Caco-2 (cell line): Measurements from ENCODE around the gene TEPSIN. TPM values are rescaled to one million over a fixed set of nuclear protein-coding genes. Genes with fewer than 3 reads are reported as not detected.

Experiments used
- BruUV-seq: library from RNA; stranded (reverse); fragments of 400-500 nt; replicated peaks from 2 replicates; lab custom pipeline; 2021; lab: Mats Ljungman, UMichigan
- CTCF ChIA-PET: fragments of 300-600 bp; sonication (Branson Sonifier 250); formaldehyde crosslinking; loops from one replicate; lab custom pipeline; 2022; ENCODE audit warnings: antibody characterized with exemption; lab: Charles Lee
- POLR2A ChIA-PET: fragments of 300-600 bp; sonication (Branson Sonifier 250); formaldehyde crosslinking; loops from one replicate; lab custom pipeline; 2022; ENCODE audit warnings: antibody characterized with exemption; lab: Charles Lee
- DNase-seq, 2 experiments: peaks; one replicate each; pipeline versions ENCODE4 v3.0.0 to v3.0.0-alpha.2; 2020 to 2022
- H3K27me3 ChIP-seq: replicated peaks from 2 replicates; pipeline ENCODE4 v1.6.0; 2011; ENCODE audit warnings: low read length; ENCODE audit not compliant: control insufficient read depth, insufficient read depth
- H3K36me3 ChIP-seq: 2 replicates; pipeline ENCODE4 v1.5.1; 2011; ENCODE audit warnings: low read length; ENCODE audit not compliant: control insufficient read depth, insufficient read depth
- H3K4me1 ChIP-seq: fragments of 250-450 bp; sonication (Bioruptor Pico); 2 replicates; pipeline ENCODE4 v1.5.1; 2020; ENCODE audit warnings: mild to moderate bottlenecking
- H3K4me3 ChIP-seq: 2 replicates; pipeline ENCODE4 v1.5.1; 2011; ENCODE audit warnings: low read depth, mild to moderate bottlenecking, control low read depth, low read length
- H3K9me3 ChIP-seq: fragments of 250-450 bp; sonication (Bioruptor Pico); 2 replicates; pipeline ENCODE4 v1.5.1; 2020; ENCODE audit warnings: mild to moderate bottlenecking, moderate library complexity
- H3K27ac Mint-ChIP-seq: one replicate; pipeline ENCODE4 v1.8.0; 2022; ENCODE audit warnings: mixed read lengths; ENCODE audit not compliant: unreplicated experiment
- H3K27me3 Mint-ChIP-seq: one replicate; pipeline ENCODE4 v1.8.0; 2022; ENCODE audit warnings: mixed read lengths; ENCODE audit not compliant: insufficient read depth, unreplicated experiment
- H3K36me3 Mint-ChIP-seq: one replicate; pipeline ENCODE4 v1.8.0; 2022; ENCODE audit warnings: mild to moderate bottlenecking, mixed read lengths; ENCODE audit not compliant: insufficient read depth, unreplicated experiment
- H3K4me1 Mint-ChIP-seq: one replicate; pipeline ENCODE4 v1.8.0; 2022; ENCODE audit warnings: low read depth, mixed read lengths; ENCODE audit not compliant: unreplicated experiment
- H3K4me3 Mint-ChIP-seq: one replicate; pipeline ENCODE4 v1.8.0; 2022; ENCODE audit warnings: mild to moderate bottlenecking, moderate library complexity, mixed read lengths; ENCODE audit not compliant: unreplicated experiment
- H3K9me3 Mint-ChIP-seq: one replicate; pipeline ENCODE4 v1.8.0; 2022; ENCODE audit warnings: mixed read lengths; ENCODE audit not compliant: unreplicated experiment
- CTCF ChIP-seq, 2 experiments: fragments of 200-600 bp in 1 of 2; IDR thresholded peaks; 1 replicate in 1 of 2; 2 replicates in 1 of 2; pipeline versions ENCODE4 v1.5.1 to v1.8.0; 2011 to 2022; ENCODE audit warnings: antibody characterized with exemption in 1 of 2, control low read depth in 1 of 2, inconsistent platforms in 1 of 2, low read depth in 1 of 2, low read length in 1 of 2, mild to moderate bottlenecking in 1 of 2, moderate library complexity in 1 of 2; ENCODE audit not compliant: insufficient read depth in 1 of 2, severe bottlenecking in 1 of 2, unreplicated experiment in 1 of 2
- intact Hi-C: fragments of 100-400 bp; cut with micrococcal nuclease; formaldehyde crosslinking; loops from one replicate; pipeline ENCODE4 v1.10.0; 2022; ENCODE audit not compliant: unreplicated experiment
- total RNA-seq: library from RNA; stranded (reverse); gene quantifications from 2 replicates; pipeline ENCODE4 v1.2.3, GENCODE V29; 2022

Gene TEPSIN
- total RNA-seq, 1 experiment from 2014 or later: 40.3 TPM

- POLR2A ChIA-PET: no interaction called here
- Mint-ChIP-seq H3K9me3 (no peaks in the 10 kb centered on the region), H3K27ac (no peak overlapping the region), H3K36me3 (peaks cover 30% of the 10 kb centered on the region), H3K4me1 (peaks cover 13% of the 10 kb centered on the region), H3K27me3 (no peaks in the 10 kb centered on the region), H3K4me3 (no peak overlapping the region)
- intact Hi-C loops: no loop called here
- DNase-seq: no peak
- Histone ChIP-seq H3K4me1 (peaks cover 26% of the 10 kb centered on the region), H3K36me3 (peaks cover 5% of the 10 kb centered on the region), H3K9me3 (no peaks in the 10 kb centered on the region), H3K27me3 (no peaks in the 10 kb centered on the region), H3K4me3 (no peak overlapping the region)
- BruUV-seq: no TSS peak
- no peak for TF ChIP-seq CTCF (IDR thresholded peaks at IDR 0.05; ENCODE audit: insufficient read depth in 1 of 2, low read depth in 1 of 2, low read length in 1 of 2, severe bottlenecking in 1 of 2, unreplicated experiment in 1 of 2)
- CTCF ChIA-PET: no interaction called here
Measured at GRCh38 chr17:81232616-81233241, 6.1 kb downstream of the TEPSIN start.

- DNase-seq: no peak
- Histone ChIP-seq H3K36me3 (peaks cover 5% of the 10 kb centered on the region), H3K9me3 (0 out of 2 replicates have a peak, but pooled peaks cover 2% of the 10 kb centered on the region), H3K4me3 (no peak overlapping the region), H3K4me1 (peaks cover 25% of the 10 kb centered on the region), H3K27me3 (no peaks in the 10 kb centered on the region)
- no peak overlapping the region for H3K4me3 Mint-ChIP-seq
- H3K4me1 Mint-ChIP-seq: peaks cover 13% of the 10 kb centered on the region
- intact Hi-C loops: no loop called here
- ChIA-PET POLR2A (no interaction called here), CTCF (no interaction called here)
- no peaks in the 10 kb centered on the region for H3K9me3 Mint-ChIP-seq
- H3K27ac Mint-ChIP-seq: no peak overlapping the region
- H3K36me3 Mint-ChIP-seq: peaks cover 30% of the 10 kb centered on the region
- no peaks in the 10 kb centered on the region for H3K27me3 Mint-ChIP-seq
- BruUV-seq: no TSS peak
- no peak for TF ChIP-seq CTCF (IDR thresholded peaks at IDR 0.05; ENCODE audit: insufficient read depth in 1 of 2, low read depth in 1 of 2, low read length in 1 of 2, severe bottlenecking in 1 of 2, unreplicated experiment in 1 of 2)
Measured at GRCh38 chr17:81231766-81232581, 6.9 kb downstream of the TEPSIN start.

- peaks cover 30% of the 10 kb centered on the region for H3K36me3 Mint-ChIP-seq
- ChIA-PET CTCF (interaction anchor here (1.3 kb wide), 1 partner anchor 88 kb away, joined by 3 read pairs; no protein-coding TSS in a partner anchor), POLR2A (no interaction called here)
- no peaks in the 10 kb centered on the region for H3K9me3 Mint-ChIP-seq
- H3K4me1 Mint-ChIP-seq: peaks cover 13% of the 10 kb centered on the region
- Histone ChIP-seq H3K4me3 (no peak overlapping the region), H3K4me1 (peaks cover 25% of the 10 kb centered on the region), H3K9me3 (0 out of 2 replicates have a peak, but pooled peaks cover 3% of the 10 kb centered on the region), H3K27me3 (no peaks in the 10 kb centered on the region), H3K36me3 (peaks cover 5% of the 10 kb centered on the region)
- no peaks in the 10 kb centered on the region for H3K27me3 Mint-ChIP-seq
- H3K4me3 Mint-ChIP-seq: no peak overlapping the region
- no peak overlapping the region for H3K27ac Mint-ChIP-seq
- no TSS peak for BruUV-seq
- DNase-seq: no peak
- no peak for TF ChIP-seq CTCF (IDR thresholded peaks at IDR 0.05; ENCODE audit: insufficient read depth in 1 of 2, low read depth in 1 of 2, low read length in 1 of 2, severe bottlenecking in 1 of 2, unreplicated experiment in 1 of 2)
- intact Hi-C loops: no loop called here
Measured at GRCh38 chr17:81231121-81231645, 7.7 kb downstream of the TEPSIN start.
